MM.1S (cell line): ENCODE measurements around the gene METTL17.

Experiments used
- DNase-seq: peaks from one replicate; pipeline ENCODE4 v3.0.0-alpha.2; 2015
- H2AFZ ChIP-seq: fragments of 300-600 bp; sonication (generic); 2 replicates; pipeline ENCODE4 v1.6.0; 2016; ENCODE audit warnings: antibody characterized with exemption, low read length
- H3F3A ChIP-seq: fragments of 300-600 bp; sonication (generic); 2 replicates; pipeline ENCODE4 v1.6.1; 2016; ENCODE audit warnings: mild to moderate bottlenecking, antibody characterized with exemption, low read length, moderate library complexity, mixed read lengths; ENCODE audit not compliant: insufficient read depth
- H3K27ac ChIP-seq: fragments of 300-600 bp; sonication (generic); 2 replicates; pipeline ENCODE4 v1.5.1; 2016; ENCODE audit warnings: mild to moderate bottlenecking, low read length
- H3K27me3 ChIP-seq: fragments of 300-600 bp; sonication (generic); replicated peaks from 2 replicates; pipeline ENCODE4 v1.6.0; 2016; ENCODE audit warnings: low read length; ENCODE audit not compliant: insufficient read depth
- H3K36me3 ChIP-seq: fragments of 300-600 bp; sonication (generic); replicated peaks from 2 replicates; pipeline ENCODE4 v1.6.1; 2016; ENCODE audit warnings: mild to moderate bottlenecking, low read length, mixed read lengths; ENCODE audit not compliant: insufficient read depth
- H3K4me1 ChIP-seq: fragments of 300-600 bp; sonication (generic); 2 replicates; pipeline ENCODE4 v1.6.1; 2016; ENCODE audit warnings: low read length, mixed read lengths
- H3K4me2 ChIP-seq: fragments of 300-600 bp; sonication (generic); 2 replicates; pipeline ENCODE4 v1.6.0; 2016; ENCODE audit warnings: low read depth, low read length
- H3K4me3 ChIP-seq: fragments of 300-600 bp; sonication (generic); 2 replicates; pipeline ENCODE4 v1.5.1; 2016; ENCODE audit warnings: low read length, mixed read lengths
- H3K79me2 ChIP-seq: fragments of 300-600 bp; sonication (generic); 2 replicates; pipeline ENCODE4 v1.6.1; 2016; ENCODE audit warnings: mixed run types, low read length, mixed read lengths
- H3K9ac ChIP-seq: fragments of 300-600 bp; sonication (generic); 2 replicates; pipeline ENCODE4 v1.6.1; 2016; ENCODE audit warnings: low read length, mixed read lengths
- H3K9me2 ChIP-seq: fragments of 300-600 bp; sonication (generic); replicated peaks from 2 replicates; pipeline ENCODE4 v1.6.1; 2016; ENCODE audit warnings: mild to moderate bottlenecking, low read length, mixed read lengths; ENCODE audit not compliant: insufficient read depth
- H3K9me3 ChIP-seq: fragments of 300-600 bp; sonication (generic); replicated peaks from 2 replicates; pipeline ENCODE4 v1.6.1; 2016; ENCODE audit warnings: mild to moderate bottlenecking, low read length, mixed read lengths; ENCODE audit not compliant: insufficient read depth
- H4K20me1 ChIP-seq: fragments of 300-600 bp; sonication (generic); 2 replicates; pipeline ENCODE4 v1.6.1; 2016; ENCODE audit warnings: mild to moderate bottlenecking, low read length, moderate library complexity, mixed read lengths; ENCODE audit not compliant: insufficient read depth
- CTCF ChIP-seq: fragments of 300-600 bp; sonication (generic); IDR thresholded peaks from 2 replicates; pipeline ENCODE4 v1.5.1; 2016; ENCODE audit warnings: antibody characterized with exemption, low read length, mixed read lengths
- EZH2 ChIP-seq: fragments of 300-600 bp; sonication (generic); optimal IDR thresholded peaks from 2 replicates; pipeline ENCODE3; 2017; ENCODE audit warnings: low read depth, mild to moderate bottlenecking, antibody characterized with exemption, low read length, mixed read lengths
- EZH2phosphoT487 ChIP-seq: fragments of 300-600 bp; sonication (generic); IDR thresholded peaks from 2 replicates; pipeline ENCODE4 v1.6.1; 2018; ENCODE audit warnings: antibody characterized with exemption, low read length

METTL17 gene

DNA sequence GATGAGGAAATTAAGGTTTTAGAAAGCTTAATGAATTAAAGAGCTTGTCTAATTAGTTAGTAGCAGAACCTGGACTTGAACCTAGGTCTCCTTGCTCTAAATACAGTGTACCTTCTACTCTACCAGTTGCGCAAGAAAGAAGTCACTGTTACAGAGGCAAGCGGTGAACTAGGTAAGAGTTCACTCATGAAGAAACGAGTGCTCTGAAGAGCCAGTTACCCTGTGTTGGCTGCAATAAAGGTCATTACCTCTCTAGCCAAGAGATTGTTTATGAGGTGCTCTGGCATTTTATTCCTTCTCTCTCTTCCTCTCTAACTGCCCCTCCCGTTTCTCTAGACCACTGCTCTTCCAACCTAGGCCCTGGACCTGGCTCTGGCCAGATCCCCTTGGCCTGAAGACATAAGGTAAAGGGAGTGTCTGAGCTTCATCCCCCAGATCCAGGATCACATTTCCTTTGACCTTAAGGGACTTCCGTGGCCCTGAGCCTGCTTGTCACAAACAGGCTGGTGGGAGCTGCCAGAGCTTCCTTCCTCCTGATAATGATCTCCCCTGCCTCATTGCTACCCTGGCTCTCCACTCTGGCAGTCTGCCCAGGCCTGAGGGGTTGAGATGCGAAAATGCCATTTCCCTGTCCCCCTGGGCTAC lies 54.3 kb downstream of the METTL17 start:
- Histone ChIP-seq H3K4me2 (no peak overlapping the region), H3K9me3 (no peaks in the 10 kb centered on the region), H3K27me3 (no peaks in the 10 kb centered on the region), H3K4me3 (no peak overlapping the region), H3K27ac (no peak overlapping the region), H3K36me3 (no peaks in the 10 kb centered on the region), H2AFZ (no peak overlapping the region), H3K79me2 (no peaks in the 10 kb centered on the region), H3F3A (no peaks in the 10 kb centered on the region), H3K9ac (no peak overlapping the region), H3K9me2 (no peaks in the 10 kb centered on the region), H3K4me1 (no peaks in the 10 kb centered on the region), H4K20me1 (no peaks in the 10 kb centered on the region)
- TF ChIP-seq EZH2phosphoT487 (no peak), EZH2 (no peak), CTCF (no peak)
- DNase-seq: no peak
